Natural killer cell treated with Interleukin-12 subunit alpha and Interleukin-12 subunit beta and Interleukin-15 and Interleukin-18, amount 100 ng/mL, for 72 hours (primary cell): ENCODE measurements around the gene CADM2. TPM values are rescaled to one million over a fixed set of nuclear protein-coding genes. Genes with fewer than 3 reads are reported as not detected.

Experiments used
- ATAC-seq, 2 donors: fragments of 150-1000 bp; cut with Tn5 transposase in 1 of 2; sonication (Bioruptor Pico), chemical (Tn5 transposase) in 1 of 2; 2 replicates each; pipeline ENCODE4 v1.10.0; 2021
- DNase-seq: peaks from one replicate; pipeline ENCODE4 v3.0.0; 2022; ENCODE audit warnings: low spot score
- H3K27ac Mint-ChIP-seq, 2 donors: 1 replicate in 1 of 2; 2 replicates in 1 of 2; pipeline ENCODE4 v1.8.0; 2022; ENCODE audit warnings: mixed read lengths in 2 of 2, mild to moderate bottlenecking in 1 of 2, moderate library complexity in 1 of 2
- H3K27me3 Mint-ChIP-seq, 2 donors: 1 replicate in 1 of 2; 2 replicates in 1 of 2; pipeline ENCODE4 v1.8.0; 2022; ENCODE audit warnings: mixed read lengths in 2 of 2
- H3K36me3 Mint-ChIP-seq: one replicate; pipeline ENCODE4 v1.8.0; 2022; ENCODE audit warnings: mixed read lengths
- H3K4me1 Mint-ChIP-seq, 2 donors: 1 replicate in 1 of 2; 2 replicates in 1 of 2; pipeline ENCODE4 v1.8.0; 2022; ENCODE audit warnings: low read depth in 2 of 2, mixed read lengths in 2 of 2, mild to moderate bottlenecking in 1 of 2
- H3K4me3 Mint-ChIP-seq: one replicate; pipeline ENCODE4 v1.8.0; 2022; ENCODE audit warnings: mixed read lengths
- H3K9me3 Mint-ChIP-seq: 2 replicates; pipeline ENCODE4 v1.8.0; 2022; ENCODE audit warnings: mixed read lengths
- total RNA-seq, 2 donors: library from RNA; stranded (reverse); gene quantifications; one replicate each; pipeline ENCODE4 v1.2.3, GENCODE V29; 2022

CADM2 gene
- total RNA-seq, 2 donors from 2014 or later, result not detected

DNA sequence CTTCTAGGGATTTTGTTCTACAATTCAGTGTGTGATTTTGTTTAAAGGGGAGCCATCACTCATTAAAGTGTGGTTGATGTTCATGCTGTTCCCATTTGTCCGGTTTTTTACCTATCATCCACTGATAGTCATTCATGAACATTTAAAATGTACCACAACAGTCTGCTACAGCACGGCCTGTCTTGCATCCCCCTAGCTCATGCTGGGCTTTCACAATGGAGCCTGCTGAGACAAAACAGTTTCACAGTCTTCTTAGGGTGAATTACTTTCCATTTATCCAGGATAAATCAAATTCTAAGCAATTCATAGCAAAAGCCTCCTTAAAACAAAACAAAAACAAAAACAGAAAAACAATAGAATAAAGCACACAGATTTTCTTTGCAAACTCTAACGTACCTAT lies 627.2 kb downstream of the CADM2 start:
- DNase-seq (no peak), ATAC-seq (no peak)
- no peak overlapping the region for H3K4me3 Mint-ChIP-seq
- H3K27ac Mint-ChIP-seq, result no peak overlapping the region
- H3K27me3 Mint-ChIP-seq, result no peaks in the 10 kb centered on the region
- no peaks in the 10 kb centered on the region for H3K36me3 Mint-ChIP-seq
- H3K9me3 Mint-ChIP-seq, result no peaks in the 10 kb centered on the region
- H3K4me1 Mint-ChIP-seq, result no peaks in the 10 kb centered on the region

DNA sequence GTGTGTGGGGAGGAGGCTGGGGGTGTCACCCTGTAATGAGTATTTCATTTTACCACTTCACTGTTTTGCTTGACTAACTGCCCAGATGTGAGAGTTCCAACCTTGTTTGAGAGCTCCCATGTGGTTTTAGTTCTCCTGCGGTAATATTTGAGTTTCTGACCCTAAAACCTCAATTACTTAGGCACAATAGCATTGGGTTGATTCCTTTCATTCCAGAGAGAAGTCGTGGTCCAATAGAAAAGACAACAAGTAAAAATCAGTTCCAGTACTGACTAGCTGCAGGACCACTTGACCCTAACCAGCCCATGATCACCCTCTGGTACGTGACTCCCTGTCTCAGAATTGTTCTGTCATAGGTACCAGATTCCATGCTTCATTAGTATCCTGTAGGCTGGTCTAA lies 630.4 kb downstream of the CADM2 start:
- Mint-ChIP-seq H3K27me3 (no peaks in the 10 kb centered on the region), H3K36me3 (no peaks in the 10 kb centered on the region), H3K4me3 (no peak overlapping the region), H3K9me3 (peaks cover 3% of the 10 kb centered on the region), H3K27ac (no peak overlapping the region), H3K4me1 (no peaks in the 10 kb centered on the region)
- ATAC-seq (no peak), DNase-seq (no peak)

DNA sequence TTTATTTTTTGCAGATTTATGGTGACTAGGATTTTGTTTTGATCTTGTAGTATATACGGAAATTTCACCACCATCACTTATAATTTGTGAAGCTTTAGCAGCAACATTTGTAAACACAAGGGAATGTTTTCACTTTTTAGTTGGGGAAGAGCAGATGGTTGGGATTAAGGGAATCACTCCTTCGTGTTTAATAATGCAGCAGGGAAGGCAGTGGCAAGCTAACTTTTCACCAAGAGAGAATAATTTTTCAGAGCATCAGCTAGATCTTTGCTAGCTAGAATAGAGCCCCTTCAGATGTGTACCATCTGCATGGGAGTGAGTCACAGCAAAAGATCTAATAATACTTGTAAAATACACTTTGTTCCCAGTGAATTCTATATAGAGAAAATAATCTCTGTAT lies 632.7 kb downstream of the CADM2 start:
- Mint-ChIP-seq H3K4me3 (no peak overlapping the region), H3K27ac (no peak overlapping the region), H3K4me1 (no peaks in the 10 kb centered on the region), H3K27me3 (no peaks in the 10 kb centered on the region), H3K36me3 (no peaks in the 10 kb centered on the region), H3K9me3 (peaks cover 3% of the 10 kb centered on the region)
- no peak for DNase-seq
- ATAC-seq, result no peak

DNA sequence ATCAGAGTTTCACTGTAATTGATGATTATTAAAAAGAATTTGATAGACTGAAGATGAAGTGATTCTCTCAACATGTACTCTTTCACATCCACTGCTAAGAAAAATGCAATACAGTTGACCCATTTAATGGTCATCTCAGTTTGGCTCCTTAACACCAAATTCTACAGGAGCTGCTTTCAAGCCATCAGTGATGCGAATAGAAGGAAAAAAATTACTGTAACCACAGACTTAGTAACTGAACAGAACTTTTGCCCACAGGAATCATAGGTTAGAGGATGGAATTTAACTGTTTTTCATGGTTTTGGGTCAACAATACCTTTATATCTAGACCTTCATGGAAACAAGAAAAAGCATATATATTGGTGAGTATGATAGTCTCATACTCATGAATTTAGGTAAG lies 633.5 kb downstream of the CADM2 start:
- Mint-ChIP-seq H3K9me3 (peaks cover 3% of the 10 kb centered on the region), H3K27ac (no peak overlapping the region), H3K4me3 (no peak overlapping the region), H3K27me3 (no peaks in the 10 kb centered on the region), H3K4me1 (no peaks in the 10 kb centered on the region), H3K36me3 (no peaks in the 10 kb centered on the region)
- ATAC-seq, result no peak
- DNase-seq, result no peak

DNA sequence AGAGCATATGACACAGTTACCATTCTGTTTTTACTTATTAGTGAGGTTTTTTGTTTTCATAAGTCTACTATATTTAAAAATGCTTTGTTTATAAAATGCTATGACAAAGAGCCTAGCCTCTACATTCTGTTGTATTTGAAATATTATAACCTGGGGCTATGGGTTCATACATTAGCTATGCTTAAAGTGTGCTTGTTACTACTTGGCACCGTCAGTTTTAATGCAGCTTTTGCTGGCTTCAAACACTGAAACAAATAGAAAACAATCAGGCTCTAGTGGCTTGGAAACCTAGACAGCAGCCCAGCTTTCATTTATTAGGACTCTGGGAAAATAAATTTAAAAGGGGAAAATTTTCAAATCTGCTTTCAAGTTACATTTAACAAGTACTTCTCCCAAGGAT lies 635.9 kb downstream of the CADM2 start:
- Mint-ChIP-seq H3K4me1 (no peaks in the 10 kb centered on the region), H3K36me3 (no peaks in the 10 kb centered on the region), H3K9me3 (peaks cover 3% of the 10 kb centered on the region), H3K27ac (no peak overlapping the region), H3K27me3 (no peaks in the 10 kb centered on the region), H3K4me3 (no peak overlapping the region)
- no peak for DNase-seq
- ATAC-seq, result no peak

DNA sequence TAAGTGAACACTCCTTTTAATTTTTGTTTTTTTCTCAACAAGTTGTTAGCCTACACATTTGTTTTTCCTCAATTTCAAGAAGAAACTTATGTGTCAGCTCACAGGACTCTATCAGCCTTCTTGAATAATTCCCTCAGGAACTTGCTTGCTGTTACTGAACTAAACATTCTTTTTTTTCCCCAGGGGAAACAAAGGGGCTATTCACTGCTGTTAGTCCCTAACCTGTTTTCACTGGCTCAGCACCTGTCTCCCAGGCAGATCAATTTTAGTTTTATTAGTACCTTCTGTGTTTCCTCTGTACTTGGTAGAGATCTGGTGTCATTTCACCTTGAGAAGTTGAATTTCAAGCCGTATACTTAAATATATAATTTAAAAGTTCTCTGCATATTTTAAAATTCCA lies 644.6 kb downstream of the CADM2 start:
- Mint-ChIP-seq H3K4me3 (no peak overlapping the region), H3K9me3 (peaks cover 12% of the 10 kb centered on the region), H3K4me1 (no peaks in the 10 kb centered on the region), H3K27me3 (no peaks in the 10 kb centered on the region), H3K36me3 (peaks cover 4% of the 10 kb centered on the region), H3K27ac (no peak overlapping the region)
- DNase-seq, result no peak
- ATAC-seq, result no peak

DNA sequence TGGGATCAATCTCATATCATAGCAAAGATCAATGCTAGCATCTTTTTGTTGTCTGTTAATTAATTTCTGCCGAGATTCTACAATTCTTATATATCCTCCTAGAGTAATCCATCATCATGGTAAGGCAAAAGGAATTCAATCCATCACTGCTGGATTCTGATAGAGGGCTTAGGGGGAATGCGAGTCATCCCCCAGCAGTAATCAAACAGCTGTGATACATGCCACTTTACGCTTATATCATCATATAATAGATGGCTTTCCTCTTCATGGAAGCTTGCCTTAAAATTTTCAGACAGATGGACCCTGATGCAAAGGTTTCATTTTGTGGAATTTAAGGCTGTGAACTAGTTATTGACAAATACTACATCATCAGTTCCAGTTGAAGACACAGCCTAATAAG lies 645.9 kb downstream of the CADM2 start:
- peaks cover 4% of the 10 kb centered on the region for H3K36me3 Mint-ChIP-seq
- no peak for ATAC-seq
- H3K27ac Mint-ChIP-seq, result no peak overlapping the region
- H3K27me3 Mint-ChIP-seq, result no peaks in the 10 kb centered on the region
- no peak overlapping the region for H3K4me3 Mint-ChIP-seq
- peaks cover 15% of the 10 kb centered on the region for H3K9me3 Mint-ChIP-seq
- H3K4me1 Mint-ChIP-seq, result no peaks in the 10 kb centered on the region
- no peak for DNase-seq

DNA sequence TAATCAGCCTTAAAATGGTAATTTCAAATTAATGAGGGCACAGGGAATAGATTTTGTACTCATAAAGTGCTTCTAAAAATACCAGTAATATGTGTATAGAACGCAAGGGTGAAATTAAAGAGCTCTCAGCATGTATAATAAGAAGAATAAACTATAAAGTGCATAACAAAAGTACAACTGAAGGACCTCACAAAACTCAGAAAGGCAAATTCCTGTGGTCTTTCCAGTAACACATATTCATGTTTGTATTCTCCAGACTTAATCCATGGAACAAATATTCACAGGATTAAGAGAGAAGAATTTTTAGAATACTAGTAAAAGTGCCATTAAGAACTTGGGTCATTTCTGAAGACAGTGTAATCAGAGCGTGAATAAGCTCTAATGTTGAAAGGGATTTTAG lies 646.3 kb downstream of the CADM2 start:
- DNase-seq (no peak), ATAC-seq (no peak)
- no peak overlapping the region for H3K27ac Mint-ChIP-seq
- no peak overlapping the region for H3K4me3 Mint-ChIP-seq
- peaks cover 15% of the 10 kb centered on the region for H3K9me3 Mint-ChIP-seq
- peaks cover 4% of the 10 kb centered on the region for H3K36me3 Mint-ChIP-seq
- no peaks in the 10 kb centered on the region for H3K4me1 Mint-ChIP-seq
- H3K27me3 Mint-ChIP-seq, result no peaks in the 10 kb centered on the region

DNA sequence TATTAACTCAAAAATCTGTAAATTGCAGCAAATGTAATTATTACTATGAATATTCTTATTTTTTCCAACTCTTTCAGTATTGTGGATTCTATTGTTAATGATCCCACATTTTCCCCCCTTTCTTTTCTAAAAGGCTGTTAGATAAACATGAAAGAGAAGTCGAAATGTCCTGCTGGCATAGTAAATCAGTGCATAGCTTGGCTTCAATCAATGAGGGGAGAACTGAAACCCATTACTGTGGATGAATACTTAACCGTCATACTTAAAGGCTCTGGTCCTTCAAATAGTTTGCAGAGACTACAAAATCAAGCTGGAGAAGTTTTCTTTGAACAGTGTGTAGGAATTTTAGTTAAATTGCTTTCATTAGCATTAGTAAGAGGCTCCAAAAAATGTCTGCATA lies 667.9 kb downstream of the CADM2 start:
- no peaks in the 10 kb centered on the region for H3K36me3 Mint-ChIP-seq
- H3K4me3 Mint-ChIP-seq, result no peak overlapping the region
- H3K27me3 Mint-ChIP-seq, result no peaks in the 10 kb centered on the region
- DNase-seq (no peak), ATAC-seq (no peak)
- peaks cover 4% of the 10 kb centered on the region for H3K9me3 Mint-ChIP-seq
- no peak overlapping the region for H3K27ac Mint-ChIP-seq
- H3K4me1 Mint-ChIP-seq, result no peaks in the 10 kb centered on the region

DNA sequence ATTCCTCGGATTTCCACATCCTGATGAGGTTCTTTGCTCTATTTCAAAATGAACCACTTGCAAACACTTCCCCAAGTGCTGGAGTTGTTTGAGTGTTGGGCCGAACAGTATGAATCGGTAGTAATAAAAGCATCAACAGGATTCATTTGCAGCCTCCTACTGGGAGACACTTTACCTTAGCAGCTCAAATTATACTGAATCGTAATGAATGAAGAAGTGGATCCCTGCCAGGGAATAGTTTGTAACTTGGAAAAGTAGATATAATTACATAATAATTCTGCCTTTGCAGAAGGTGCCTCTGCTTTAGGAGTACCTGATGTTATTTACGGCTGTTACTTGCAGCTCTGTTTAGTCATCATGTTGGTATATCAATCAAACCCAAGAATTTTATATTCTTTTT lies 669.1 kb downstream of the CADM2 start:
- H3K36me3 Mint-ChIP-seq, result no peaks in the 10 kb centered on the region

DNA sequence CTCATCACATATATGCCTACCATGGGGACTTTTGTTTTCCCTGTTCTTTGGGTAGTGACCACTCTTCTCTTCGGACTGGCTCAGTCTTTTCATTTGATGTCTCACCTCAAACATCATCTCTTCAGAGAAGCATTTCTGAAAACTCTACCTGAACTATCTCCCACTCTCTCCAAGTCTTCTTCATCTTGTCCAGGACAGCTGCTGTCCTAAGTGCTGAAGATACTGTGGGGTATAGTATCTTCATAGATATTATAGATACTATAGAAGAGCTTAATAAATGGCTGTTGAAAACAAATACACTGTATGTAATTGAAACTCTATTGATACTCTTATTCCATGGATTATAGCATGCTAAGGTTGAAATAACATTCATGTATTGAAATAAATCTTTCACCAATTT lies 672.3 kb downstream of the CADM2 start:
- Mint-ChIP-seq H3K9me3 (peaks cover 8% of the 10 kb centered on the region), H3K4me3 (no peak overlapping the region), H3K36me3 (no peaks in the 10 kb centered on the region), H3K27ac (no peak overlapping the region), H3K4me1 (no peaks in the 10 kb centered on the region), H3K27me3 (no peaks in the 10 kb centered on the region)
- DNase-seq, result no peak
- no peak for ATAC-seq

More for the DNA sequence above, 669.1 kb downstream of the CADM2 start:
- Mint-ChIP-seq H3K4me1 (no peaks in the 10 kb centered on the region), H3K4me3 (no peak overlapping the region), H3K27ac (no peak overlapping the region), H3K27me3 (no peaks in the 10 kb centered on the region), H3K9me3 (peaks cover 8% of the 10 kb centered on the region)
- DNase-seq, result no peak
- no peak for ATAC-seq

DNA sequence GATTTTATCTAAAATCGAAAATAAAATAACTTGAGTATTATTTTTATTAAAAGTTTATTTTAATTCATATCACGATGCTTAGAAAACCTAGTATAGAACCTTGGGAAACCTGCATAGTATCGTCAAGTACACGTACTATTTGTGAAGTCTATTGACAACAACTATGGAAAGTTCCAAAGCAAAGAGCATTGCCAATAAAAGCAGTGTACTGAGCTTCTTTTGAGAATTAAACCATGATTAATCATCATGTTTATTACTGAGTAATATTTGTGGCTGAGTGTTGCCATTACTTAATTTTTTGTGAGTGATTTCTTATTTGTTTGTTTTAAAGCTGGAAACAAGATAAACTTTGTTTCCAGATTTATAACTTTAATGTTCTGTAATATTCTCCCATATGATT lies 674.1 kb downstream of the CADM2 start:
- DNase-seq (no peak), ATAC-seq (no peak)
- Mint-ChIP-seq H3K27me3 (no peaks in the 10 kb centered on the region), H3K27ac (no peak overlapping the region), H3K4me1 (no peaks in the 10 kb centered on the region), H3K4me3 (no peak overlapping the region), H3K9me3 (peaks cover 8% of the 10 kb centered on the region), H3K36me3 (no peaks in the 10 kb centered on the region)

DNA sequence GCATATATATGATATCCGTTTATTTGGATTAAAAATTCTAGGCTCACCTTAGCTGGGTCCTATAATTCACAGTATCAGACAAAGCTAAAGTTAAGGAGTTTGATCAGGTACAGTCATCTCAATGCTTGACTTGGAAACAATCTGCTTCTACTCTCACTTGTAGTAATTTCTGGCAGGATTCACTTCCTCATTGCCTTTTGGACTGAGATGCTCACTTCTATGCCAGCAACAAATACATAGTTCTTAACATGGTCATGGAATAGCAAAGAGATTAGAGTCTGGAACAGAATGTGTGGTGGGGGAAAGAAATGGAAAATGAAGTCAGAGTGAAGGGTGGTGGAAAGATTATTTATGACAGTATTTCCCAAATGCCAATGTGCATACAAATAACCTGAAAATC lies 693.6 kb downstream of the CADM2 start:
- Mint-ChIP-seq H3K4me3 (no peak overlapping the region), H3K4me1 (no peaks in the 10 kb centered on the region), H3K9me3 (peaks cover 28% of the 10 kb centered on the region), H3K27me3 (no peaks in the 10 kb centered on the region), H3K27ac (no peak overlapping the region), H3K36me3 (peaks cover 15% of the 10 kb centered on the region)
- ATAC-seq, result no peak
- no peak for DNase-seq

DNA sequence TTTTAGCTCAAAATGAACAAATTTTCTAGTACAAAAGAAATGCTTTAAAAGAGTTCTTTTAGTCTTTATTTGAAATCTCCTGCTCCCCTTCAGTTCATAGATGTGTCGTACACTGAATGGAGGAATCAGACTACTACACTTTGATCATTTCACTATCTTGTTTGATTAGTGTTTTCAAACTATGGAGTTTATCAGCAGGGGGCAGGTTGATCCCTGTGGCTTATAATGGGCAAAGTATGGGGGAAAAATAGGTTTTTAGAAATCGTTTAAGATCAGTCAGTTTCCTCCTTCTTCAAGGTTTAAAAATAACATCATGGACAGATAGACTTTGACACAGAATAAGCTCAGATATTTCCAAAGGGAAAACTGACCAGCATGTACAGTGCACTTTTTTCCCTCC lies 701.7 kb downstream of the CADM2 start:
- Mint-ChIP-seq H3K9me3 (peaks cover 10% of the 10 kb centered on the region), H3K27ac (no peak overlapping the region), H3K27me3 (no peaks in the 10 kb centered on the region), H3K4me3 (no peak overlapping the region), H3K36me3 (no peaks in the 10 kb centered on the region), H3K4me1 (no peaks in the 10 kb centered on the region)
- ATAC-seq, result no peak
- DNase-seq, result no peak

DNA sequence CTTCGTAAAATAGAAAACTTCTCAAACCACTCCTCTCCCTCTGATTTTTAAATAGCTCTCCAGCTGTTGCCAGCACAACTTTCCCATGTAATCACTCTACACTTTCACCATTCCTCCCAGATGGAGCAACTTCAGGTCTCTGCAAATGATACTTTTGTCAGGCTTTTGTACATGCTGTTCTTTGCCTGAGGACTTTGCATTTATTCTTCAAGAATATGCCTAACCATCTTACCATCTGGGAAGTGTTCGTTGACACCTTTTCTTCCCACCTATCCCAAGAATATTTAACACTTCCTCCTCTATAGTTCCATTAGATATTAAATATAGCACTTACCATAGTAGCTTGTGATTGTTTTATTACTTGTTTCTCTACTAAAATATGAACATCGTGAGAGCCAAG lies 703.7 kb downstream of the CADM2 start:
- H3K27me3 Mint-ChIP-seq, result no peaks in the 10 kb centered on the region
- no peaks in the 10 kb centered on the region for H3K36me3 Mint-ChIP-seq
- H3K4me3 Mint-ChIP-seq, result no peak overlapping the region
- H3K4me1 Mint-ChIP-seq, result no peaks in the 10 kb centered on the region
- no peak for DNase-seq
- no peak overlapping the region for H3K27ac Mint-ChIP-seq
- peaks cover 10% of the 10 kb centered on the region for H3K9me3 Mint-ChIP-seq
- ATAC-seq, result no peak
